Neural cell (in vitro differentiated cells): ENCODE data around the gene GGTLC1. TPM values are rescaled to one million over a fixed set of nuclear protein-coding genes. Genes with fewer than 3 reads are reported as not detected.

Experiments
- H2AFZ ChIP-seq: fragments of 200-600, 300-800 bp; sonication (generic), shearing (Covaris generic); 2 replicates; pipeline ENCODE4 v1.6.0; 2014; ENCODE audit warnings: low read depth, mild to moderate bottlenecking, antibody characterized with exemption, low read length, moderate library complexity
- H3F3A ChIP-seq: fragments of 200-600 bp; shearing (Covaris generic); 2 replicates; pipeline ENCODE4 v1.6.1; 2016; ENCODE audit warnings: mild to moderate bottlenecking, moderate library complexity, mixed read lengths, antibody characterized with exemption, low read length; ENCODE audit not compliant: insufficient read depth, poor library complexity, severe bottlenecking
- H3K27ac ChIP-seq: fragments of 200-600, 300-800 bp; sonication (generic), shearing (Covaris generic); 2 replicates; pipeline ENCODE4 v1.5.1; 2014; ENCODE audit warnings: mild to moderate bottlenecking, low read length, moderate library complexity
- H3K27me3 ChIP-seq: fragments of 300-800, 200-600 bp; sonication (generic), shearing (Covaris generic); 2 replicates; pipeline ENCODE4 v1.6.0; 2014; ENCODE audit warnings: mild to moderate bottlenecking, low read depth, low read length, moderate library complexity; ENCODE audit not compliant: insufficient read depth
- H3K36me3 ChIP-seq: fragments of 300-800, 200-600 bp; sonication (generic), shearing (Covaris generic); 2 replicates; pipeline ENCODE4 v1.5.1; 2014; ENCODE audit warnings: mild to moderate bottlenecking, antibody characterized with exemption, low read length, moderate library complexity; ENCODE audit not compliant: insufficient read depth
- H3K4me2 ChIP-seq: fragments of 300-800, 200-600 bp; sonication (generic), shearing (Covaris generic); 2 replicates; pipeline ENCODE4 v1.6.0; 2014; ENCODE audit warnings: mild to moderate bottlenecking, low read length
- H3K4me3 ChIP-seq: fragments of 300-800, 200-600 bp; sonication (generic), shearing (Covaris generic); 2 replicates; pipeline ENCODE4 v1.5.1; 2014; ENCODE audit warnings: mild to moderate bottlenecking, low read length, moderate library complexity
- H3K79me2 ChIP-seq: fragments of 200-600 bp; shearing (Covaris generic); replicated peaks from 2 replicates; pipeline ENCODE4 v1.6.0; 2014; ENCODE audit warnings: mild to moderate bottlenecking, low read length, moderate library complexity; ENCODE audit not compliant: insufficient read depth
- H3K9ac ChIP-seq: fragments of 300-800, 200-600 bp; sonication (generic), shearing (Covaris generic); 2 replicates; pipeline ENCODE4 v1.6.1; 2016; ENCODE audit warnings: mild to moderate bottlenecking, low read length, mixed read lengths
- H3K9me2 ChIP-seq: fragments of 200-600 bp; shearing (Covaris generic); 2 replicates; pipeline ENCODE4 v1.6.1; 2016; ENCODE audit warnings: mild to moderate bottlenecking, low read length, mixed read lengths; ENCODE audit not compliant: insufficient read depth
- H3K9me3 ChIP-seq: fragments of 200-600, 300-800 bp; sonication (generic), shearing (Covaris generic); 2 replicates; pipeline ENCODE4 v1.6.1; 2016; ENCODE audit warnings: mild to moderate bottlenecking, mixed run types, low read length, moderate library complexity, mixed read lengths
- H4K20me1 ChIP-seq: fragments of 200-600 bp; shearing (Covaris generic); 2 replicates; pipeline ENCODE4 v1.6.1; 2016; ENCODE audit warnings: mild to moderate bottlenecking, mixed run types; ENCODE audit not compliant: insufficient read depth
- EP300 ChIP-seq: fragments of 450-650 bp; conservative IDR thresholded peaks from 2 replicates; pipeline ENCODE4 v1.6.1; 2014; ENCODE audit warnings: antibody characterized with exemption, mild to moderate bottlenecking, moderate library complexity; ENCODE audit not compliant: poor library complexity, severe bottlenecking
- EZH2 ChIP-seq: fragments of 200-600, 300-800 bp; shearing (Covaris generic), sonication (generic); IDR thresholded peaks from 2 replicates; pipeline ENCODE4 v1.6.1; 2014; ENCODE audit warnings: antibody characterized with exemption, low read length, borderline replicate concordance, mild to moderate bottlenecking; ENCODE audit not compliant: insufficient read depth, poor library complexity, severe bottlenecking
- MXI1 ChIP-seq: fragments of 450-650 bp; conservative IDR thresholded peaks from 2 replicates; pipeline ENCODE4 v1.6.1; 2014; ENCODE audit warnings: antibody characterized with exemption, mild to moderate bottlenecking; ENCODE audit not compliant: poor library complexity, severe bottlenecking
- POLR2AphosphoS5 ChIP-seq: IDR thresholded peaks from 2 replicates; pipeline ENCODE4 v1.6.1; 2012
- RAD21 ChIP-seq: fragments of 450-650 bp; conservative IDR thresholded peaks from 2 replicates; pipeline ENCODE4 v1.6.1; 2014; ENCODE audit warnings: antibody characterized with exemption, mild to moderate bottlenecking, moderate library complexity
- REST ChIP-seq: IDR thresholded peaks from 2 replicates; pipeline ENCODE4 v1.6.1; 2012; ENCODE audit warnings: borderline replicate concordance
- SMC3 ChIP-seq: fragments of 450-650 bp; conservative IDR thresholded peaks from 2 replicates; pipeline ENCODE4 v1.6.1; 2014; ENCODE audit warnings: antibody characterized with exemption, mild to moderate bottlenecking, moderate library complexity; ENCODE audit not compliant: poor library complexity
- TAF1 ChIP-seq: IDR thresholded peaks from 2 replicates; pipeline ENCODE4 v1.6.1; 2012; ENCODE audit warnings: low read depth
- polyA plus RNA-seq: library from polyadenylated mRNA; depleted of rRNA; stranded (reverse); fragments of >200 nt; gene quantifications from 2 replicates; pipeline ENCODE4 v1.2.3, GENCODE V29; 2014
- TF ChIP-seq, protein P1 (sequence below): fragments of 450-650 bp; IDR thresholded peaks from 2 replicates; pipeline ENCODE4 v1.5.1; 2014; ENCODE audit warnings: antibody characterized with exemption, mild to moderate bottlenecking, moderate library complexity; ENCODE audit not compliant: poor library complexity, severe bottlenecking

Gene GGTLC1
- polyA plus RNA-seq, 1 donor from 2014 or later, result not detected

DNA sequence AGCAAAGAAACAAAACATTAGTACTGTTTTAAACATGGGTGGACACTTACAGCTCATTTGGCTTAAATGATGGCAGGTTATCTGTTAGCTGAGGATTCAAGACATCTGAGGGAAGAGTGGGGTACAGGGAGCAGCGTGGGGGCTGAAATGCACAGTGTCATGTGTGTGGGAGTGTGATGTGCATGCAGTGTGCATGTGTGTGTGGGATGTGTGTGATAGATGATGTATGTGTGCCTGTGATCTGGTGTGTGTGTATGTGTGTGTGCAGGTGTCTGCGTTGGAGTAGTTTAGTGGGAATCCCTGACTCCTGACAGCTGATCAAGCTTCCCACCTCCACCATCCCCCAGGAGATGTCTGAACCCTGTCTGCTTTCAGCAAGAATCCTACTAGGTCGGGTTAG lies 25.4 kb upstream of the GGTLC1 start:
- TF ChIP-seq POLR2AphosphoS5, result no peak
- no peak for TF ChIP-seq RAD21
- no peak for TF ChIP-seq TAF1
- no peak for TF ChIP-seq REST
- TF ChIP-seq, protein P1, sequence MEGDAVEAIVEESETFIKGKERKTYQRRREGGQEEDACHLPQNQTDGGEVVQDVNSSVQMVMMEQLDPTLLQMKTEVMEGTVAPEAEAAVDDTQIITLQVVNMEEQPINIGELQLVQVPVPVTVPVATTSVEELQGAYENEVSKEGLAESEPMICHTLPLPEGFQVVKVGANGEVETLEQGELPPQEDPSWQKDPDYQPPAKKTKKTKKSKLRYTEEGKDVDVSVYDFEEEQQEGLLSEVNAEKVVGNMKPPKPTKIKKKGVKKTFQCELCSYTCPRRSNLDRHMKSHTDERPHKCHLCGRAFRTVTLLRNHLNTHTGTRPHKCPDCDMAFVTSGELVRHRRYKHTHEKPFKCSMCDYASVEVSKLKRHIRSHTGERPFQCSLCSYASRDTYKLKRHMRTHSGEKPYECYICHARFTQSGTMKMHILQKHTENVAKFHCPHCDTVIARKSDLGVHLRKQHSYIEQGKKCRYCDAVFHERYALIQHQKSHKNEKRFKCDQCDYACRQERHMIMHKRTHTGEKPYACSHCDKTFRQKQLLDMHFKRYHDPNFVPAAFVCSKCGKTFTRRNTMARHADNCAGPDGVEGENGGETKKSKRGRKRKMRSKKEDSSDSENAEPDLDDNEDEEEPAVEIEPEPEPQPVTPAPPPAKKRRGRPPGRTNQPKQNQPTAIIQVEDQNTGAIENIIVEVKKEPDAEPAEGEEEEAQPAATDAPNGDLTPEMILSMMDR, result no peak
- TF ChIP-seq MXI1, result no peak
- TF ChIP-seq SMC3, result no peak
- no peak for TF ChIP-seq EZH2
- TF ChIP-seq EP300, result no peak
- Histone ChIP-seq H3K4me2 (no peak overlapping the region), H3K9me3 (no peaks in the 10 kb centered on the region), H3K4me3 (no peak overlapping the region), H4K20me1 (no peaks in the 10 kb centered on the region), H3F3A (no peaks in the 10 kb centered on the region), H3K27me3 (no peaks in the 10 kb centered on the region), H3K79me2 (no peaks in the 10 kb centered on the region), H3K27ac (no peak overlapping the region), H2AFZ (no peak overlapping the region), H3K36me3 (no peaks in the 10 kb centered on the region), H3K9me2 (no peaks in the 10 kb centered on the region), H3K9ac (no peak overlapping the region)

DNA sequence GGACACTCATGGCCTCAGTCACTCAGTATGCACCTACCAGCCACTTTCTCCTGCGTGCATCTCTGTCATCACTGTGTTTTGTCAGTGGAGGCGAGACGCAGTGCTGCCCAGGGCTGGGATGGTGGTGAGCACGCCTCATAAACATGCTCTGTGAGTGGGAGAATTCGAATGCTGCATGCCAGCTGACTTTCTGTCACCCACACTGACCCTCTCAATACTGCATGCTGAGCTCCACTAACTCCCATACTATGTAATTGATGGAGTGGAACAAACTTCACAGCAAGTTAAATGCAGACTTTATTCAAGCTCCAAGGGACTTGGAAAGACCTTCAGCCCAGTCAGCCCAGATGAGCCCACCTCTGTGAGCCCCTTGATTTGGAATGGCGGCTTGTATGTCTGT lies 22.7 kb upstream of the GGTLC1 start:
- H2AFZ ChIP-seq, result no peak overlapping the region
- no peaks in the 10 kb centered on the region for H3K79me2 ChIP-seq
- H3K9me2 ChIP-seq, result no peaks in the 10 kb centered on the region
- no peaks in the 10 kb centered on the region for H3K27me3 ChIP-seq
- no peak overlapping the region for H3K27ac ChIP-seq
- no peaks in the 10 kb centered on the region for H3K36me3 ChIP-seq
- no peaks in the 10 kb centered on the region for H4K20me1 ChIP-seq
- H3K4me2 ChIP-seq, result no peak overlapping the region
- no peak overlapping the region for H3K4me3 ChIP-seq
- H3F3A ChIP-seq, result no peaks in the 10 kb centered on the region
- no peaks in the 10 kb centered on the region for H3K9me3 ChIP-seq
- no peak for TF ChIP-seq EZH2
- TF ChIP-seq, protein P1, result no peak
- TF ChIP-seq SMC3, result no peak
- TF ChIP-seq REST, result no peak
- TF ChIP-seq MXI1, result no peak
- no peak for TF ChIP-seq EP300
- TF ChIP-seq TAF1, result no peak
- no peak for TF ChIP-seq RAD21
- no peak for TF ChIP-seq POLR2AphosphoS5
- no peak overlapping the region for H3K9ac ChIP-seq
